Thoracic aorta (tissue), 2 donors: ENCODE data around the gene CABLES1. TPM values are rescaled to one million over a fixed set of nuclear protein-coding genes. Genes with fewer than 3 reads are reported as not detected.

Source experiments
- ATAC-seq: fragments of 150-250 bp; one replicate; pipeline ENCODE4 v1.8.0; 2017; ENCODE audit warnings: low read depth; ENCODE audit not compliant: insufficient number of reproducible peaks, low FRiP score
- DNase-seq: peaks from one replicate; pipeline ENCODE4 v3.0.0-alpha.2; 2020; ENCODE audit warnings: low spot score
- H3K27ac ChIP-seq, 2 donors: fragments of 200-600 bp; sonication (generic); 1 replicate in 1 of 2; 2 replicates in 1 of 2; pipeline ENCODE4 v1.5.1; 2016; ENCODE audit warnings: mild to moderate bottlenecking in 2 of 2, moderate library complexity in 2 of 2
- H3K27me3 ChIP-seq: fragments of 200-600 bp; sonication (generic); replicated peaks from 2 replicates; pipeline ENCODE4 v1.6.0; 2016; ENCODE audit warnings: mild to moderate bottlenecking; ENCODE audit not compliant: insufficient read depth
- H3K36me3 ChIP-seq: fragments of 200-600 bp; sonication (generic); one replicate; pipeline ENCODE4 v1.5.1; 2016
- H3K4me1 ChIP-seq, 2 donors: fragments of 200-600 bp; sonication (generic); 1 replicate in 1 of 2; 2 replicates in 1 of 2; pipeline versions ENCODE4 v1.5.1 to v1.6.0; 2016; ENCODE audit warnings: low read depth in 2 of 2, mild to moderate bottlenecking in 1 of 2; ENCODE audit not compliant: control insufficient read depth in 1 of 2
- H3K4me3 ChIP-seq: fragments of 200-600 bp; sonication (generic); 2 replicates; pipeline ENCODE4 v1.5.1; 2016; ENCODE audit warnings: mild to moderate bottlenecking
- H3K9me3 ChIP-seq: fragments of 200-600 bp; sonication (generic); 2 replicates; pipeline ENCODE4 v1.5.1; 2016
- total RNA-seq, 2 donors: library from RNA; depleted of rRNA; stranded (reverse); fragments of >200 nt; gene quantifications; one replicate each; pipeline versions ENCODE4 v1.1.0 to v1.2.3, GENCODE V29; 2016
- TF ChIP-seq, protein P1 (sequence below): fragments of 200-600 bp; sonication (generic); IDR thresholded peaks from one replicate; pipeline ENCODE4 v1.5.1; 2019; ENCODE audit warnings: antibody characterized with exemption

CABLES1 gene
- total RNA-seq, 2 donors from 2014 or later, result 25.7 to 28.7 TPM

DNA sequence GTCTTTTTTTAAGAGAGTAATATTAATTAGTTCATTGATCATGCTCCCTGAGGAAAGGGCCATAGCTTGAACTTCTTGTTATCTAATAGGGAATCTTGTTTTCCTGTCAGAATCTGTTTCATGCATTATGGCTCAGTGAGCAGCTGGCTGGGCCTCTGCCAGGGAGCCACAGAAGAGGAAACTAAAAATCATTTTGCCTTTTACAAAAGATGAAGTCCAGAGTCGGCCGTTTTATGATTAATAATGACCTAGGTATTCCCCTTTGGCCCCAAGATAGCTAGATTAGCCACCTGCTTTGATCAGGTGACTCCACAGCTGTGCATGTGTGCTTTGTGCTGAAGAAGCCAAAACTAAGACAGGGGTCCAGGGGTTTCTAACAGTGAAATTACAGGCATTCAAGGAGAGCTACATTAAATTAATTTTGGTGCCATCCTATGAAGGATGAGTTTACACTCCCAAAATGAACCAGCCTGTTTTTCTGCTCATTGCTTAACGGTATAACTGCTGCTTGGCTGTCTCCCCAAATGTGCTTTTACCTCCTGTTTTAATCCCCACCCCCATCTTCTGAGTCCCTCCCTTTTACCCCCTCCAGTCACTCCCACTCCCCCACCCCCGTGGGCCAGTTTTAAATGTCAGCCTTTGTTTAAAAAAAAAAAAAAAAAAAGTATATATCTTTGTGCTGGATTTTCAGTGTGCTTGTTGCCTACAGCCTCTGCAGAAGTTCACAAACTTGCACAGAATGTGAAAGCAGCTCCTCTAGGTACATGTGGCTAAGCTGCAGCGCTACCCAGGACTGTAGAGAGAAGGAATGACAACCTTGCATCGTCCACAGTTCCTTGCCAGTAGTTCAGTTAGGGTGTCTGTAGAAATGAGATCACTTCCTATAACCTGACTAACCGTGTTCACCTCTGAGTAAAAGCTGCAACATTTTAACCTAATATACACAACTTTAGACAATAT lies 93.1 kb downstream of the CABLES1 start:
- H3K27me3 ChIP-seq, result no peaks in the 10 kb centered on the region
- H3K9me3 ChIP-seq, result no peaks in the 10 kb centered on the region
- TF ChIP-seq, protein P1, sequence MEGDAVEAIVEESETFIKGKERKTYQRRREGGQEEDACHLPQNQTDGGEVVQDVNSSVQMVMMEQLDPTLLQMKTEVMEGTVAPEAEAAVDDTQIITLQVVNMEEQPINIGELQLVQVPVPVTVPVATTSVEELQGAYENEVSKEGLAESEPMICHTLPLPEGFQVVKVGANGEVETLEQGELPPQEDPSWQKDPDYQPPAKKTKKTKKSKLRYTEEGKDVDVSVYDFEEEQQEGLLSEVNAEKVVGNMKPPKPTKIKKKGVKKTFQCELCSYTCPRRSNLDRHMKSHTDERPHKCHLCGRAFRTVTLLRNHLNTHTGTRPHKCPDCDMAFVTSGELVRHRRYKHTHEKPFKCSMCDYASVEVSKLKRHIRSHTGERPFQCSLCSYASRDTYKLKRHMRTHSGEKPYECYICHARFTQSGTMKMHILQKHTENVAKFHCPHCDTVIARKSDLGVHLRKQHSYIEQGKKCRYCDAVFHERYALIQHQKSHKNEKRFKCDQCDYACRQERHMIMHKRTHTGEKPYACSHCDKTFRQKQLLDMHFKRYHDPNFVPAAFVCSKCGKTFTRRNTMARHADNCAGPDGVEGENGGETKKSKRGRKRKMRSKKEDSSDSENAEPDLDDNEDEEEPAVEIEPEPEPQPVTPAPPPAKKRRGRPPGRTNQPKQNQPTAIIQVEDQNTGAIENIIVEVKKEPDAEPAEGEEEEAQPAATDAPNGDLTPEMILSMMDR, result no peak
- no peak for ATAC-seq
- no peak for DNase-seq
- peaks cover 54 to 81% of the 10 kb centered on the region in 2 donors for H3K4me1 ChIP-seq
- H3K4me3 ChIP-seq, result no peak overlapping the region
- no peaks in the 10 kb centered on the region for H3K36me3 ChIP-seq
- peak overlapping the region; percentile 91 to 93 for H3K27ac ChIP-seq

DNA sequence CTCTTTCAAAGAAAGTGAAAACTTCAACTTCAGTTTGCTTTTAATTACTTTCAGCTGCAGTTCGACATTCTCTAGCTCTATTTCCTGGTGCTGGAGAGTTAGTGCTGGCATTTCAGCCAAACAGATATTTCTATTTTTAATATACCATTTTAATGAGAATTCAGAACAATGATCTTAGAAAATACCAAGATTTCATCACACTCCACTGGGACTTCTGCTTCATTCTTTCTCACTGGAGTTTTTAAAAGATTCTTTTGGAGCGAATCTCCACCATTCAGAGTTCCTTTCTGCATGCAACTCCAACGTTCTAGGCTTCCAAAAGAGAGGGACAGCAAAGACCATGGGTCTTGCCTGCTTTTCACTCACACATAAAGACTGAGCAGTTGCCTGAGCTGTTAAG lies 94.2 kb downstream of the CABLES1 start:
- Histone ChIP-seq H3K27ac (peak overlapping the region; percentile 91 to 93), H3K4me3 (no peak overlapping the region), H3K9me3 (no peaks in the 10 kb centered on the region), H3K4me1 (peaks cover 54 to 78% of the 10 kb centered on the region in 2 donors), H3K27me3 (no peaks in the 10 kb centered on the region), H3K36me3 (no peaks in the 10 kb centered on the region)
- DNase-seq, result no peak
- TF ChIP-seq, protein P1, result no peak
- no peak for ATAC-seq

- Histone ChIP-seq H3K4me1 (peaks cover 48 to 66% of the 10 kb centered on the region in 2 donors), H3K27ac (peak overlapping the region; percentile 91 to 93), H3K4me3 (peak overlapping the region; percentile 40), H3K9me3 (no peaks in the 10 kb centered on the region), H3K36me3 (no peaks in the 10 kb centered on the region), H3K27me3 (no peaks in the 10 kb centered on the region)
- DNase-seq (no peak), ATAC-seq (no peak)
- TF ChIP-seq, protein P1, result no peak
Observed at GRCh38 chr18:23230686-23231085, 95.4 kb downstream of the CABLES1 start.

DNA sequence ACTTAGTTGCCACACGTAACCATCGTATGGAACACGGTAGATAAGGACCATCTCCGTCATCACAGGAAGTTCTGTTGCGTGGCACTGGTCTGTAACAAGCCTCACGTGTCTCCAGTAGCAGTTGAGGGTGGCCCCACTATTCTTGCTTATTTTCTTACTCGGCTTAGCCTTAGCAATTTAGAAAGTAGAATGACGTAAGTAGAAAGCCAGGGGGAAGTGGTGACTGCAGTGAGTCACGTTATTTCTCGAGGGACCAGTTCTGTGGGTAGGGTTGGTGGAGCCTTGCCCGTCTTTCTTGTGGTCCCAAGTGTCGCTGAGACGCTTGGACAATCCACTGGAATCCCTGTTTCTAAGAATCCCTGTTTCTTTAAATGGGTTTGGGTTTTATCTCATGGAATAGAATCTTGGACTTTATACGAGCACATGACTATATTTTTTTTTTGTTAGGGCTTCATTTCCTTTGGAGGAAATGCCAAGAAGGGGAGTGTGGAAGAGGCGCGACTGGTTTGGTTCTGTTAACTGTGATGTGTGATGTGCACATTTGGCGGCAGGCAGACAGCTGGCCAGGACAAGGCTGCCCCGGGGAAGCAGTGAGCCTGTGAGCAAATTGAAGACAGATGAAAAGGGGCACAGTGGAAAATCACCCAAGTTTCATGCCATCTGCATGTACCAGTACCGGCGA lies 96.2 kb downstream of the CABLES1 start:
- TF ChIP-seq, protein P1, result no peak
- peaks cover 40 to 58% of the 10 kb centered on the region in 2 donors for H3K4me1 ChIP-seq
- H3K9me3 ChIP-seq, result no peaks in the 10 kb centered on the region
- no peaks in the 10 kb centered on the region for H3K27me3 ChIP-seq
- ATAC-seq, result peak; percentile 87
- H3K36me3 ChIP-seq, result no peaks in the 10 kb centered on the region
- DNase-seq, result peak; percentile 72
- H3K27ac ChIP-seq, result peak overlapping the region; percentile 91 to 93
- peak overlapping the region; percentile 40 for H3K4me3 ChIP-seq

GRCh38 chr18:23232331-23232730 lies 97.0 kb downstream of the CABLES1 start:
- H3K27ac ChIP-seq, result peak overlapping the region; percentile 91 to 93
- TF ChIP-seq, protein P1, result no peak
- no peak overlapping the region for H3K4me3 ChIP-seq

More at GRCh38 chr18:23232331-23232730, 97.0 kb downstream of the CABLES1 start:
- Histone ChIP-seq H3K27me3 (no peaks in the 10 kb centered on the region), H3K4me1 (peaks cover 40 to 57% of the 10 kb centered on the region in 2 donors), H3K9me3 (no peaks in the 10 kb centered on the region), H3K36me3 (no peaks in the 10 kb centered on the region)
- ATAC-seq (no peak), DNase-seq (no peak)
